Hepatocyte (in vitro differentiated cells): ENCODE data around the gene BAG3.

Experiments
- EZH2 ChIP-seq: fragments of 200-600 bp; sonication (generic); IDR thresholded peaks from 2 replicates; pipeline ENCODE4 v1.6.1; 2016; ENCODE audit warnings: antibody characterized with exemption, mild to moderate bottlenecking, borderline replicate concordance
- EZH2phosphoT487 ChIP-seq: fragments of 200-600 bp; sonication (generic); IDR thresholded peaks from one replicate; pipeline ENCODE4 v1.6.1; 2018; ENCODE audit warnings: antibody characterized with exemption, mild to moderate bottlenecking, low read depth, moderate library complexity; ENCODE audit not compliant: unreplicated experiment, severe bottlenecking
- TF ChIP-seq, protein P1 (sequence below): fragments of 200-600 bp; sonication (generic); IDR thresholded peaks from 2 replicates; pipeline ENCODE4 v1.5.1; 2016; ENCODE audit warnings: antibody characterized with exemption, mild to moderate bottlenecking; ENCODE audit not compliant: poor library complexity

DNA sequence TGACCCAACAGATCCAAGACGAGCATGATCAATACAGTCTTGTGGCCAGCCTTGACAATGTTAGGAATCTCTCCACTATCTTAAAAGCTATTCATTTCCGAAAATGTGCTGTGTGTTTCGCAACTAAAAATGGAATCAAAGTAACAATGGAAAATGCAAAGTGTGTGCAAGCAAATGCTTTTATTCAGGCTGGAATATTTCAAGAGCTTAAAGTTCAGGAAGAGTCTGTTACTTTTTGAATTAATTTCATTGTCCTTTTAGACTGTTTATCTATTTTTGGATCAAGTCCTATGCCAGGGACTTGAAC, 30.1 kb upstream of the BAG3 start:
- TF ChIP-seq EZH2 (no peak), EZH2phosphoT487 (no peak)
- TF ChIP-seq, protein P1, sequence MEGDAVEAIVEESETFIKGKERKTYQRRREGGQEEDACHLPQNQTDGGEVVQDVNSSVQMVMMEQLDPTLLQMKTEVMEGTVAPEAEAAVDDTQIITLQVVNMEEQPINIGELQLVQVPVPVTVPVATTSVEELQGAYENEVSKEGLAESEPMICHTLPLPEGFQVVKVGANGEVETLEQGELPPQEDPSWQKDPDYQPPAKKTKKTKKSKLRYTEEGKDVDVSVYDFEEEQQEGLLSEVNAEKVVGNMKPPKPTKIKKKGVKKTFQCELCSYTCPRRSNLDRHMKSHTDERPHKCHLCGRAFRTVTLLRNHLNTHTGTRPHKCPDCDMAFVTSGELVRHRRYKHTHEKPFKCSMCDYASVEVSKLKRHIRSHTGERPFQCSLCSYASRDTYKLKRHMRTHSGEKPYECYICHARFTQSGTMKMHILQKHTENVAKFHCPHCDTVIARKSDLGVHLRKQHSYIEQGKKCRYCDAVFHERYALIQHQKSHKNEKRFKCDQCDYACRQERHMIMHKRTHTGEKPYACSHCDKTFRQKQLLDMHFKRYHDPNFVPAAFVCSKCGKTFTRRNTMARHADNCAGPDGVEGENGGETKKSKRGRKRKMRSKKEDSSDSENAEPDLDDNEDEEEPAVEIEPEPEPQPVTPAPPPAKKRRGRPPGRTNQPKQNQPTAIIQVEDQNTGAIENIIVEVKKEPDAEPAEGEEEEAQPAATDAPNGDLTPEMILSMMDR, result no peak
